HUES48 (cell line): ENCODE results near the gene SLC37A4.

ENCODE experiments used
- H3K27ac ChIP-seq: one replicate; pipeline ENCODE4 v1.7.0; 2013; ENCODE audit warnings: low read depth, low read length, inconsistent platforms
- H3K27me3 ChIP-seq: 2 replicates; pipeline ENCODE4 v1.6.1; 2013; ENCODE audit warnings: mild to moderate bottlenecking, low read length; ENCODE audit not compliant: control insufficient read depth, insufficient read depth
- H3K36me3 ChIP-seq: 2 replicates; pipeline ENCODE4 v1.6.1; 2013; ENCODE audit warnings: low read length; ENCODE audit not compliant: control insufficient read depth, insufficient read depth
- H3K4me1 ChIP-seq: 2 replicates; pipeline ENCODE4 v1.6.1; 2013; ENCODE audit warnings: mild to moderate bottlenecking, low read length; ENCODE audit not compliant: control insufficient read depth, insufficient read depth
- H3K4me3 ChIP-seq: 2 replicates; pipeline ENCODE4 v1.5.1; 2013; ENCODE audit warnings: mild to moderate bottlenecking, low read depth, low read length
- H3K9ac ChIP-seq: 2 replicates; pipeline ENCODE4 v1.6.1; 2013; ENCODE audit warnings: mild to moderate bottlenecking, low read depth, low read length, moderate library complexity
- H3K9me3 ChIP-seq: 2 replicates; pipeline ENCODE4 v1.6.1; 2013; ENCODE audit warnings: low read length; ENCODE audit not compliant: control insufficient read depth, insufficient read depth

Gene SLC37A4

DNA sequence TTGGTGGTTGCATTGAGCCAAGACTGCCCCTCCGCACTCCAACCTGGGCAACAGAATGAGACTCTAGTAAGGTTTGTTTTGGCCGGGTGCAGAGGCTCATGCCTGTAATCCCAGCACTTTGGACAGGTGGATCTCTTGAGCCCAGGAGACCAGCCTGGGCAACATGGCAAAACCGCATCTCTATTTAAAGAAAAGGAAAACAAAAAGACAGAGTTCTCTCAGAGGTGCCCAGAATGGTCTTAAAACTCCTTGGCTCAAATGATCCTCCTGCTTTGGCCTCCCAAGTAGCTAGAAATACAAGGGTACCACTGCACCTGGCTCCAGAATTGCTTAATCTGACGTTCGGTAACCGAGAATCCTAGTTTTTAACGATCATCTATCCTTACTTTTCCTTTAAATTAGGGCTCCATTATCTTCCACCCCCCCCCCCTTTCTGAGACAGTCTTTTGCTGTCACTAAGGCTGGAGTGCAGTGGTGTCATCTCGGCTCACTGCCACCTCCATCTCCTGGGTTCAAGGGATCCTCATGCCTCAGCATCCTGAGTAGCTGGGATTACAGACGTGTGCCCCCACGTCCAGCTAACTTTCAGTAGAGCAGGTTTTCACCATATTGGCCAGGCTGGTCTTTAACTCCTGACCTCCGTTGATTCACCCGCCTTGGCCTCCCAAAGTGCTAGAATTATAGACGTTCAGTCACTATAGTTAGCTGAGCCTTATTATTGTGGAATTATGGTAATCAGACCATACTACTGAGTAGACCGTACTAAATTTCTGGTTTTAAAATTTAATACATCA lies 14.3 kb downstream of the SLC37A4 start:
- peak overlapping the region; percentile 23; the same call in 1 of the 2 replicates for H3K9ac ChIP-seq
- H3K27me3 ChIP-seq: no peaks in the 10 kb centered on the region
- peak overlapping the region; percentile 98 for H3K4me3 ChIP-seq
- peak overlapping the region; percentile 98 for H3K27ac ChIP-seq
- H3K36me3 ChIP-seq: peaks cover 62% of the 10 kb centered on the region
- no peaks in the 10 kb centered on the region for H3K9me3 ChIP-seq
- peaks cover 8% of the 10 kb centered on the region; the same call in 1 of the 2 replicates for H3K4me1 ChIP-seq

DNA sequence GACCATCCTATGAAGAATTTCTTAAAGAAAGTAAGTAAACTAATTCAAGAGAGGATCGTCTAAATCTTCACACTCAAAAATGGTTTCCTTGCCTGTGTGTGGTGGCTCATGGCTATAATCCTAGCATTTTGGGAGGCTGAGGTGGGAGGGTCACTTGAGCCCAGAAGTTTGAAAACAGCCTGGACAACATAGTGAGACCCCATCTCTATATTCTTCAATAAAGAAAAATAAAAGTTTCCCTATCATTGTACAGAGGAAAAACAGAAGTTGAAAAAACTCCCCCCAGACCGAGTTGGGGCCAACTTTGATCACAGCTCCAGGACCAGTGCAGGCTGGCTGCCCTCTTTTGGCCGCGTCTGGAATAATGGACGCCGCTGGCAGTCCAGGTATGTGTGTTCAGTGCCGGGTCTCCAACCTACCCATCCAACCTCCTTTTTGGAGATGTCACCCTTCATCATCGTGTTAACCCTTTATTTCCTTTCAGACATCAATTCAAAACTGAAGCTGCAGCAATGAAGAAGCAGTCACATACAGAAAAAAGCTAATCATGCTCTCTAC lies 15.5 kb downstream of the SLC37A4 start:
- Histone ChIP-seq H3K27ac (no peak overlapping the region), H3K36me3 (peaks cover 68% of the 10 kb centered on the region)

DNA sequence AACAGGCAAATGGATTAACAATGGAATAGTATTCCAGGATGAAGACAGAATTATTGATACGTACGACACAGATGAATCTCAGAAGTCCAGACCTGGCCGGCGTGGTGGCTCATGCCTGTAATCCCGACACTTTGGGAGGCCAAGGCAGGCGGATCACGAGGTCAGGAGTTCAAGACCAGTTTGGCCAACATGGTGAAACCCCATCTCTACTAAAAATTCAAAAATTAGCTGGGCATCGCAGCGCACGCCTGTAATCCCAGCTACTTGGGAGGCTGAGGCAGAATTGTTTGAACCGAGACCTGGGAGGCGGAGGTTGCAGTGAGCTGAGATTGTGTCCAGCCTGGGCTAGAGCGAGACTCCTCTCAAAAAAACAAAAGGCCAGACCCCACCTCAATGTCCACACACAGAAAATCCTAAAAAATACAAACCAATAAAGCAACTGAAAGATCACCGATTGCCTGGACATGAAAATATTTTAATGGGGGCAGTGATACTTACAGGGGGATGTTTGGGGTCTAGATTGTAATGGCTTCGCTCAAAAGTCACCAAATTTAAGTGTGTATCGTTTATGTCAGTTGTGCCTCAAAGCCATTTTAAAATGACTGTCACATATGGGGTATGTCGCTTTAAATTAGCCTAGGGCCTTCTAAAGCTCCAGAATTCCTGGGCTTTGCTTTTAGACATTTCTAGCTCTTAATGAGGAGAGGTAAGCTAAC lies 16.3 kb downstream of the SLC37A4 start:
- Histone ChIP-seq H3K27ac (no peak overlapping the region), H3K4me3 (no peak overlapping the region), H3K9ac (no peak overlapping the region), H3K36me3 (peaks cover 72% of the 10 kb centered on the region), H3K27me3 (no peaks in the 10 kb centered on the region), H3K4me1 (0 out of 2 replicates have a peak, but pooled peaks cover 5% of the 10 kb centered on the region), H3K9me3 (no peaks in the 10 kb centered on the region)

More for the DNA sequence above, 15.5 kb downstream of the SLC37A4 start:
- Histone ChIP-seq H3K9me3 (no peaks in the 10 kb centered on the region), H3K9ac (no peak overlapping the region), H3K4me1 (peaks cover 8% of the 10 kb centered on the region; the same call in 1 of the 2 replicates), H3K27me3 (no peaks in the 10 kb centered on the region), H3K4me3 (no peak overlapping the region)

DNA sequence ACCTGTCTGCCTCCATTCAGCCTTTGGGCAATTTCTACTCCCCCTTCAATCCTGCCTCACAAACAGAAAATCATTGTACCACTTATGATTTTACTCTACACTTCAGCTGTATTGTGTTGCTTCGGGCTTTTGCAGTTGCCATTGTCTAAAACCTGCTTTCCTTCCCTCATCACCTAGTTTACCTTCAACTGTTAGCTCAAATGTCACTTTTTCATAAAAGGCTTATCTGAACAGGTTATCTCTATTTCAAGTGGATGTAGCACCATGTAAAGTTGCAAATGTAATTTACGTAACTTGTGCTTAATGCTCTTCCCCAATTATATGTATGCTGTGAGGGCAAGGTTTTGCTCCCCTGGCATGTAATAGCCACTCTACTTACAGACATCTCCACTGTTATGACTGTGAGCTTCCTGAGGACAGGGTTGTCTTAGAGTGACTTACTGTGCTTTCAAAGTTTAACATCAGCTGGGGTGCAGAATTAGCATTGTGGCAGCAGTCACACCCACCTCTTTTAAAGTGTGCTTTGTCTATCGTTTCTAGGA lies 18.0 kb downstream of the SLC37A4 start:
- H3K9ac ChIP-seq: no peak overlapping the region
- 0 out of 2 replicates have a peak, but pooled peaks cover 5% of the 10 kb centered on the region for H3K4me1 ChIP-seq
- H3K9me3 ChIP-seq: no peaks in the 10 kb centered on the region
- peak overlapping the region; percentile 2 for H3K27ac ChIP-seq
- H3K36me3 ChIP-seq: peaks cover 84% of the 10 kb centered on the region
- H3K27me3 ChIP-seq: no peaks in the 10 kb centered on the region
- H3K4me3 ChIP-seq: no peak overlapping the region

DNA sequence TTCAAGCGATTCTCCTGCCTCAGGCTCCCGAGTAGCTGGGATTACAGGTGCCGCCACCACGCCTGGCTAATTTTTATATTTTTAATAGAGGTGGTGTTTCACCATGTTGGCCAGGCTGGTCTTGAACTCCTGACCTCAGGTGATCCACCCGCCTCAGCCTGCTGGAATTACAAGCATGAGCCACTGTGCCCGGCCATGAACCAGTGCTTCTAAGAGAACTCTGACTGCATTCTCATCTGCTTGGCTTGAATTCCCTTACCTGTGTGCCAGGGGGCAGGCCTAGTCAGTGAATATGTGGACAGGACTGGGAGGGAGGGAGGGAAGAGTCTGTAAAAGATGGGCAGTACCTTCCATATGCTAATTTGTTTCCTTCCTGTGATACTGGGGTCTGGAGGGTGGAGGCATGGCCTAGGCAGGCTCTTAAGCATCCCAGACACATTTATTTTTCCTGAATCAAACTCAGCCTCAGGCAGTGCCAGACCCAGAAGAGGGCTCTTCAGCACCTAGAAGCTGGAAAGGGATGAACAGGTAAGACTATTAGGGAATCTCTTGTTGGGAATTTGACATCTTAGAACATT lies 19.1 kb downstream of the SLC37A4 start:
- H3K27ac ChIP-seq: no peak overlapping the region
- 0 out of 2 replicates have a peak, but pooled peaks cover under 1% of the 10 kb centered on the region for H3K4me1 ChIP-seq
- no peak overlapping the region for H3K9ac ChIP-seq
- H3K36me3 ChIP-seq: peaks cover 85% of the 10 kb centered on the region
- H3K4me3 ChIP-seq: no peak overlapping the region
- H3K9me3 ChIP-seq: no peaks in the 10 kb centered on the region
- no peaks in the 10 kb centered on the region for H3K27me3 ChIP-seq

DNA sequence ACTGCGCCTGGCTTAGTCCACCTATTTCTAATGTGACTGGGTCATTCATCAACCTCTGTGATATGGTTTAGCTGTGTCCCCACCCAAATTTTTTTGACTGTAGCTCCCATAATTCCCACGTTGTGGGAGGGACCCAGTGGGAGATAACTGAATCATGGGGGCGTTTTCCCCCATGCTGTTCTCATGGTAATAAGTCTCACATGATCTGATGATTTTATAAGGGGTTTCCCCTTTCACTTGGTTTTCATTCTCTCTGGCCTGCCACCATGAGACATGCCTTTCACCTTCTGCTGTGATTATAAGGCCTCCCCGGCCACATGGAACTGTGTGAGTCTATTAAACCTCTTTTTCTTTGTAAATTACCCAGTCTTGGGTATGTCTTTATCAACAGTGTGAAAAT lies 24.0 kb downstream of the SLC37A4 start:
- Histone ChIP-seq H3K36me3 (peaks cover 77% of the 10 kb centered on the region), H3K9me3 (no peaks in the 10 kb centered on the region), H3K4me3 (no peak overlapping the region), H3K9ac (no peak overlapping the region), H3K27me3 (no peaks in the 10 kb centered on the region), H3K4me1 (no peaks in the 10 kb centered on the region), H3K27ac (no peak overlapping the region)

DNA sequence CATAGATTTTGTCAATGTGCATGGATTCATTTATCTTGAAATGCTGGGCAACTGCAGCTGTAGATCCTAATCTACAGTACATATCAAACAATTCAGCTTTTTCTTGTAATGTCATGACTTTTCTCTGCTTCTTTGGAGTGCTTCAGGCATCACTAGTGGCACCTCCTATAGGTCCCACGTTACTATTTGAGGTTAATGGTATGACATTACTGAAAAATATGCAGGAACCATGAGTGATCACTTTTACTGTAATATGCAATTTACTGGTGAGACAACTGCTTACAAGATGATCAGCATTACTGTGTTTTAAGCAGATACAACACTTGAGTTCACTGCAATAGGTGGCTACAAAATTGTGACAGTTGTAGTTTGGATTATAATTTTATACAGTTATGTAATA lies 29.8 kb downstream of the SLC37A4 start:
- Histone ChIP-seq H3K9me3 (no peaks in the 10 kb centered on the region), H3K36me3 (peaks cover 53% of the 10 kb centered on the region), H3K27me3 (no peaks in the 10 kb centered on the region), H3K4me3 (no peak overlapping the region), H3K4me1 (peaks cover 10% of the 10 kb centered on the region; the same call in 1 of the 2 replicates), H3K27ac (no peak overlapping the region), H3K9ac (no peak overlapping the region)

DNA sequence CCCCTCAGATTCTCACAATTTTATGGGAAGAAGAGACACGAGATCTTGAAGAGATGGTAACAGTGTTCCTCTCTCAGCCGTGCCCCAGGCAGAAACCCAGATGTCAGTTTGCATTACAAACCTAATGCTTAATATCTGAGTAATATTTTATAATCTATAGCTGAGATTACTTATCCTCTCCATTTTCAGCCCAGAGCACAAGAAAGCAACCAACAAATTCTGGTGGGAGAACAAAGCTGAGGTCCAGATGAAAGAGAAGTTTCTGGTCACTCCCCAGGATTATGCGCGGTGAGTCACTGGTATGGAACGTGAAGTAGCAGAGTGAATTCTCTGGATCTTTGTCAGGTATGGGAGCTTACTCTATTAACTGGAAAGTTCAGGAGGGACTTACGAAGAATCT lies 31.9 kb downstream of the SLC37A4 start:
- Histone ChIP-seq H3K4me3 (peak overlapping the region; percentile 76), H3K4me1 (peaks cover 10% of the 10 kb centered on the region; the same call in 1 of the 2 replicates), H3K27me3 (no peaks in the 10 kb centered on the region), H3K36me3 (peaks cover 38% of the 10 kb centered on the region), H3K9ac (peak overlapping the region; percentile 71), H3K9me3 (no peaks in the 10 kb centered on the region), H3K27ac (peak overlapping the region; percentile 94)

DNA sequence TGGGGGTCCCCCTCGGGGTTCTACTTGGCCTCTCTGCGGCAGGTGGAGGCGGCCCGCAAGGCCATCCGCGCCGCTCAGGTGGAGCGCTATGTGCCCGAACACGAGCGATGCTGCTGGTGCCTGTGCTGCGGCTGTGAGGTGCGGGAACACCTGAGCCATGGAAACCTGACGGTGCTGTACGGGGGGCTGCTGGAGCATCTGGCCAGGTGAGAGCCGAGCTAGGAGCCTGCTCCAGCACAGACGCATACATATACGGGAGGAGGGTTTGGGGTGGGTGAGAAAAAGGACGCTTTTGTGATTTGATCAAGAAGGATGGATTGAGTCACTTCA lies 32.3 kb downstream of the SLC37A4 start:
- Histone ChIP-seq H3K9me3 (no peaks in the 10 kb centered on the region), H3K4me3 (peak overlapping the region; percentile 76), H3K9ac (peak overlapping the region; percentile 71), H3K4me1 (peaks cover 10% of the 10 kb centered on the region; the same call in 1 of the 2 replicates), H3K27me3 (no peaks in the 10 kb centered on the region), H3K27ac (peak overlapping the region; percentile 94), H3K36me3 (peaks cover 35% of the 10 kb centered on the region)

DNA sequence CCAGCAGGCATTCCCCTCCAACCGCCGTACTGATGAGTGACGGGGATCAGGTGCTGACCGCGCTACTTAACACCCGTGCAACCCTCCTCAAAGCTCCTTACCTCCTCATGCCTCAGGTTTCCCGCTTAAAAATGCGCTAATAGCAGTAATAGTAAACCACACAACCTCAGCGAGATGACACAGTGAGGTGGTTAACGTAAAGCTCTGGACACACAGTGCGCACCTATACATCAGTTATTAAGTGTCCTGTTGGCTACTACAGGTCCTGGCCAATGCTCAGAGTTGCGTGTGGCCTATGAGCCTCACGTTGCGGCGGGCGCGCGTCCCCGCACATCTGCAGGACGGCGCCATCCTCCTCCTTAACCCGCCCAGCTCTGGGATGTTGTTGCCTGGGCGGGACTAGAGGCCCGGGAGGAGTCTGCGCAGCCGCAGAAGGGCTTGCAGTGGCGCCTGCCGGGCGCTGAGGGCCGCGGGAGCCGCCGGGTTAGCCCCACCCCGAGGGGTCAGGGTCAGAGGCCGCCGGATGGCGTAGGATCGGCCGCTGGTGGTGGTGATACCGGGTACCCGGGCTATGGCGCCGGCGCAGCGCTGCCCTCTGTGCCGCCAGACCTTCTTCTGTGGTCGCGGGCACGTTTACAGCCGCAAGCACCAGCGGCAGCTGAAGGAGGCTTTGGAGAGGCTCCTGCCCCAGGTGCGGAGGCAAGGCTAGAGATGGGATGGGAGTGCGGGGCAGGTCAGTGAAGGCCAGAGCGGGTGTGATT lies 32.9 kb downstream of the SLC37A4 start, which contains the start of gene CENATAC:
TSS of gene CENATAC (plus strand) at position 512 of the 761 bp plus-strand sequence. CDS start at position 572, 60 bp downstream.
- no peaks in the 10 kb centered on the region; the same call in 1 of the 2 replicates for H3K9me3 ChIP-seq
- H3K36me3 ChIP-seq: peaks cover 30% of the 10 kb centered on the region
- H3K27ac ChIP-seq: peak within 1 kb of the TSS; percentile 94
- H3K27me3 ChIP-seq: no peaks in the 10 kb centered on the region
- peak within 1 kb of the TSS; percentile 71 for H3K9ac ChIP-seq
- H3K4me3 ChIP-seq: peak within 1 kb of the TSS; percentile 76
- peaks cover 10% of the 10 kb centered on the region; the same call in 1 of the 2 replicates for H3K4me1 ChIP-seq
